ENCODE results near the gene NEUROG1.
A peak's percentile ranks its signal among the peaks of the same experiment; 100 is the strongest.

Gene NEUROG1

GRCh38 chr5:135568923-135569360 lies 33.2 kb upstream of the NEUROG1 start:
- ChIA-PET CTCF (interaction anchor here (0.6 to 17.7 kb wide), 8 partner anchors 8 to 345 kb away, joined by 3 to 575 read pairs (median 22); partner anchors contain the start of gene SLC25A48), POLR2A (no interaction called here)

DNA sequence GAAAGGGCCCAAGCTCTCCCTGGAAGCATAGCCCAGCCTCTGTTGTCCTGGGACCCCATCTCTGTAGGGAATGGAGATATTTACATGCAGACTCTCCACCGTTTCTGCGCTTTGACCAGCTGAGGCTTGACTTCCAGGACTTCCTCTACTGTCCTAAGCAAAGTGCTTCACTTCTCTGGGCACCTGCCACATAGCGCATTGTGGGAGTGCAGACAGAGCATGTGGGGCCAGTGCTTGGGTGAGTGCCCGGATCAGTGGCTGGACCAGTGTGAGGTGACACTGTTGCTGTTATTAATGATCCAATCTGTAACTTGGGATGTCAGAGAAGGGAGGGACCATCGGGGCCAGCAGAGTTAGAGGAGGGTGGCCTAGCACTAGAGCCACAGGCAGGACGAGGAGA lies 32.5 kb upstream of the NEUROG1 start:
- no peaks in the 10 kb centered on the region for H3K9me3 ChIP-seq (ENCODE audit: control insufficient read depth, insufficient read depth, low read depth, low read length)
- no peak overlapping the region for H3K27ac ChIP-seq (ENCODE audit: extremely low read depth, low read depth, low read length)
- TF ChIP-seq TCF7L2 (IDR thresholded peaks at IDR 0.05; ENCODE audit: borderline replicate concordance, low read depth, low read length) = no peak
- no peak for TF ChIP-seq ZNF623 (tag by site-specific recombination; IDR thresholded peaks at IDR 0.05)
- TF ChIP-seq, protein P1, sequence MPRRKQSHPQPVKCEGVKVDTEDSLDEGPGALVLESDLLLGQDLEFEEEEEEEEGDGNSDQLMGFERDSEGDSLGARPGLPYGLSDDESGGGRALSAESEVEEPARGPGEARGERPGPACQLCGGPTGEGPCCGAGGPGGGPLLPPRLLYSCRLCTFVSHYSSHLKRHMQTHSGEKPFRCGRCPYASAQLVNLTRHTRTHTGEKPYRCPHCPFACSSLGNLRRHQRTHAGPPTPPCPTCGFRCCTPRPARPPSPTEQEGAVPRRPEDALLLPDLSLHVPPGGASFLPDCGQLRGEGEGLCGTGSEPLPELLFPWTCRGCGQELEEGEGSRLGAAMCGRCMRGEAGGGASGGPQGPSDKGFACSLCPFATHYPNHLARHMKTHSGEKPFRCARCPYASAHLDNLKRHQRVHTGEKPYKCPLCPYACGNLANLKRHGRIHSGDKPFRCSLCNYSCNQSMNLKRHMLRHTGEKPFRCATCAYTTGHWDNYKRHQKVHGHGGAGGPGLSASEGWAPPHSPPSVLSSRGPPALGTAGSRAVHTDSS (tag by site-specific recombination; IDR thresholded peaks at IDR 0.05) = no peak
- TF ChIP-seq ZNF843 (tag by site-specific recombination; IDR thresholded peaks at IDR 0.05) = no peak
- no peak for TF ChIP-seq ZNF530 (tag by site-specific recombination; IDR thresholded peaks at IDR 0.05; ENCODE audit: low read depth)
- TF ChIP-seq, protein P2, sequence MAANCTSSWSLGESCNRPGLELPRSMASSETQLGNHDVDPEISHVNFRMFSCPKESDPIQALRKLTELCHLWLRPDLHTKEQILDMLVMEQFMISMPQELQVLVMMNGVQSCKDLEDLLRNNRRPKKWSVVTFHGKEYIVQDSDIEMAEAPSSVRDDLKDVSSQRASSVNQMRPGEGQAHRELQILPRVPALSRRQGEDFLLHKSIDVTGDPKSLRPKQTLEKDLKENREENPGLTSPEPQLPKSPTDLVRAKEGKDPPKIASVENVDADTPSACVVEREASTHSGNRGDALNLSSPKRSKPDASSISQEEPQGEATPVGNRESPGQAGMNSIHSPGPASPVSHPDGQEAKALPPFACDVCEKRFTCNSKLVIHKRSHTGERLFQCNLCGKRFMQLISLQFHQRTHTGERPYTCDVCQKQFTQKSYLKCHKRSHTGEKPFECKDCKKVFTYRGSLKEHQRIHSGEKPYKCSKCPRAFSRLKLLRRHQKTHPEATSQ (tag by site-specific recombination; IDR thresholded peaks at IDR 0.05) = no peak
- no peak for TF ChIP-seq ZNF292 (tag by site-specific recombination; IDR thresholded peaks at IDR 0.05; ENCODE audit: borderline replicate concordance, low read depth)
- no peak for TF ChIP-seq IKZF3 (tag by site-specific recombination; IDR thresholded peaks at IDR 0.05)
- no peak for TF ChIP-seq ZNF214 (tag by site-specific recombination; IDR thresholded peaks at IDR 0.05; ENCODE audit: borderline replicate concordance)
- no peak for TF ChIP-seq ZNF169 (tag by site-specific recombination; IDR thresholded peaks at IDR 0.05)
- TF ChIP-seq, protein P3, sequence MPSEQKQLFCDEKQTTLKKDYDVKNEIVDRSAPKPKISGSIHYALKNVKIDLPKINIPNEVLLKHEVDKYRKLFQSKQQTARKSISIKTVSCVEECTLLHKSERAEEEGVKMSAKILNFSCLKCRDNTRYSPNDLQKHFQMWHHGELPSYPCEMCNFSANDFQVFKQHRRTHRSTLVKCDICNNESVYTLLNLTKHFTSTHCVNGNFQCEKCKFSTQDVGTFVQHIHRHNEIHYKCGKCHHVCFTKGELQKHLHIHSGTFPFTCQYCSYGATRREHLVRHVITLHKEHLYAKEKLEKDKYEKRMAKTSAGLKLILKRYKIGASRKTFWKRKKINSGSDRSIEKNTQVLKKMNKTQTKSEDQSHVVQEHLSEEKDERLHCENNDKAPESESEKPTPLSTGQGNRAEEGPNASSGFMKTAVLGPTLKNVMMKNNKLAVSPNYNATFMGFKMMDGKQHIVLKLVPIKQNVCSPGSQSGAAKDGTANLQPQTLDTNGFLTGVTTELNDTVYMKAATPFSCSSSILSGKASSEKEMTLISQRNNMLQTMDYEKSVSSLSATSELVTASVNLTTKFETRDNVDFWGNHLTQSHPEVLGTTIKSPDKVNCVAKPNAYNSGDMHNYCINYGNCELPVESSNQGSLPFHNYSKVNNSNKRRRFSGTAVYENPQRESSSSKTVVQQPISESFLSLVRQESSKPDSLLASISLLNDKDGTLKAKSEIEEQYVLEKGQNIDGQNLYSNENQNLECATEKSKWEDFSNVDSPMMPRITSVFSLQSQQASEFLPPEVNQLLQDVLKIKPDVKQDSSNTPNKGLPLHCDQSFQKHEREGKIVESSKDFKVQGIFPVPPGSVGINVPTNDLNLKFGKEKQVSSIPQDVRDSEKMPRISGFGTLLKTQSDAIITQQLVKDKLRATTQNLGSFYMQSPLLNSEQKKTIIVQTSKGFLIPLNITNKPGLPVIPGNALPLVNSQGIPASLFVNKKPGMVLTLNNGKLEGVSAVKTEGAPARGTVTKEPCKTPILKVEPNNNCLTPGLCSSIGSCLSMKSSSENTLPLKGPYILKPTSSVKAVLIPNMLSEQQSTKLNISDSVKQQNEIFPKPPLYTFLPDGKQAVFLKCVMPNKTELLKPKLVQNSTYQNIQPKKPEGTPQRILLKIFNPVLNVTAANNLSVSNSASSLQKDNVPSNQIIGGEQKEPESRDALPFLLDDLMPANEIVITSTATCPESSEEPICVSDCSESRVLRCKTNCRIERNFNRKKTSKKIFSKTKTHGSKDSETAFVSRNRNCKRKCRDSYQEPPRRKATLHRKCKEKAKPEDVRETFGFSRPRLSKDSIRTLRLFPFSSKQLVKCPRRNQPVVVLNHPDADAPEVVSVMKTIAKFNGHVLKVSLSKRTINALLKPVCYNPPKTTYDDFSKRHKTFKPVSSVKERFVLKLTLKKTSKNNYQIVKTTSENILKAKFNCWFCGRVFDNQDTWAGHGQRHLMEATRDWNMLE (tag by site-specific recombination; conservative IDR thresholded peaks at IDR 0.05; ENCODE audit: low read depth) = no peak
- no peak for TF ChIP-seq ZNF544 (tag by site-specific recombination; IDR thresholded peaks at IDR 0.05)
- no peak for TF ChIP-seq ZNF549 (tag by site-specific recombination; IDR thresholded peaks at IDR 0.05)
- TF ChIP-seq ZNF423 (tag by site-specific recombination; IDR thresholded peaks at IDR 0.05) = no peak
- no peak for TF ChIP-seq ZNF140 (tag by site-specific recombination; IDR thresholded peaks at IDR 0.05)
- TF ChIP-seq ZSCAN23 (tag by site-specific recombination; IDR thresholded peaks at IDR 0.05) = no peak
- TF ChIP-seq, protein P4, sequence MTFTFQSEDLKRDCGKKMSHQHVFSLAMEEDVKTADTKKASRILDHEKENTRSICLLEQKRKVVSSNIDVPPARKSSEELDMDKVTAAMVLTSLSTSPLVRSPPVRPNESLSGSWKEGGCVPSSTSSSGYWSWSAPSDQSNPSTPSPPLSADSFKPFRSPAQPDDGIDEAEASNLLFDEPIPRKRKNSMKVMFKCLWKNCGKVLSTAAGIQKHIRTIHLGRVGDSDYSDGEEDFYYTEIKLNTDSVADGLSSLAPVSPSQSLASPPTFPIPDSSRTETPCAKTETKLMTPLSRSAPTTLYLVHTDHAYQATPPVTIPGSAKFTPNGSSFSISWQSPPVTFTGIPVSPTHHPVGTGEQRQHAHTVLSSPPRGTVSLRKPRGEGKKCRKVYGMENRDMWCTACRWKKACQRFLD (tag by site-specific recombination; IDR thresholded peaks at IDR 0.05) = no peak
- no peak for TF ChIP-seq ZNF664 (tag by site-specific recombination; IDR thresholded peaks at IDR 0.05)
- H3K4me1 ChIP-seq (ENCODE audit: control insufficient read depth, insufficient read depth, low read length) = no peaks in the 10 kb centered on the region
- no peak overlapping the region for H3K4me3 ChIP-seq (ENCODE audit: low read depth, low read length)
- ChIA-PET CTCF (interaction anchor here (0.5 to 17.7 kb wide), 10 partner anchors 7 to 314 kb away, joined by 4 to 575 read pairs (median 28); partner anchors contain the start of genes CXCL14 and SLC25A48), POLR2A (no interaction called here)
- H3K36me3 ChIP-seq (ENCODE audit: control insufficient read depth in 2 of 2, insufficient read depth in 1 of 2, low read length in 2 of 2) = no peaks in the 10 kb centered on the region

More at GRCh38 chr5:135568923-135569360, 33.2 kb upstream of the NEUROG1 start:
- no peaks in the 10 kb centered on the region for H3K36me3 ChIP-seq (ENCODE audit: control insufficient read depth in 2 of 2, insufficient read depth in 1 of 2, low read length in 2 of 2)
- no peak overlapping the region for H3K4me3 ChIP-seq (ENCODE audit: low read depth, low read length)
- H3K9me3 ChIP-seq (ENCODE audit: control insufficient read depth, insufficient read depth, low read depth, low read length) = no peaks in the 10 kb centered on the region
- no peak overlapping the region for H3K27ac ChIP-seq (ENCODE audit: extremely low read depth, low read depth, low read length)
- H3K4me1 ChIP-seq (ENCODE audit: control insufficient read depth, insufficient read depth, low read length) = no peaks in the 10 kb centered on the region
- TF ChIP-seq, protein P5, sequence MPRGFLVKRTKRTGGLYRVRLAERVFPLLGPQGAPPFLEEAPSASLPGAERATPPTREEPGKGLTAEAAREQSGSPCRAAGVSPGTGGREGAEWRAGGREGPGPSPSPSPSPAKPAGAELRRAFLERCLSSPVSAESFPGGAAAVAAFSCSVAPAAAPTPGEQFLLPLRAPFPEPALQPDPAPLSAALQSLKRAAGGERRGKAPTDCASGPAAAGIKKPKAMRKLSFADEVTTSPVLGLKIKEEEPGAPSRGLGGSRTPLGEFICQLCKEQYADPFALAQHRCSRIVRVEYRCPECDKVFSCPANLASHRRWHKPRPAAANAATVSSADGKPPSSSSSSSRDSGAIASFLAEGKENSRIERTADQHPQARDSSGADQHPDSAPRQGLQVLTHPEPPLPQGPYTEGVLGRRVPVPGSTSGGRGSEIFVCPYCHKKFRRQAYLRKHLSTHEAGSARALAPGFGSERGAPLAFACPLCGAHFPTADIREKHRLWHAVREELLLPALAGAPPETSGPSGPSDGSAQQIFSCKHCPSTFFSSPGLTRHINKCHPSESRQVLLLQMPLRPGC (tag by site-specific recombination; IDR thresholded peaks at IDR 0.05) = no peak
- TF ChIP-seq ZFP41 (tag by site-specific recombination; IDR thresholded peaks at IDR 0.05; ENCODE audit: borderline replicate concordance) (no peak), ZNF596 (tag by site-specific recombination; IDR thresholded peaks at IDR 0.05) (no peak), ZNF768 (tag by site-specific recombination; IDR thresholded peaks at IDR 0.05) (peak; percentile 66), ZNF660 (tag by site-specific recombination; IDR thresholded peaks at IDR 0.05) (no peak), ZNF19 (tag by site-specific recombination; IDR thresholded peaks at IDR 0.05; ENCODE audit: low read depth) (no peak), ZNF175 (tag by site-specific recombination; IDR thresholded peaks at IDR 0.05) (no peak)

Measured in HEK293 (cell line).